AG04450 (cell line): Measurements from ENCODE around the gene PIK3R3. TPM values are rescaled to one million over a fixed set of nuclear protein-coding genes. Genes with fewer than 3 reads are reported as not detected.
"Not testable (repeated sequence)": the region's sequence is repeated elsewhere in the genome, so short reads cannot be mapped to it uniquely, and the experiment has no call there.

Experiments used
- CTCF ChIA-PET: fragments of 300-600, 350-600 bp; formaldehyde crosslinking; extraction: SDS; loops from one replicate; lab custom pipeline; 2022; ENCODE audit warnings: antibody characterized with exemption, inconsistent platforms; lab: Charles Lee
- POLR2A ChIA-PET: fragments of 350-600 bp; formaldehyde crosslinking; extraction: SDS; loops from one replicate; lab custom pipeline; 2021; ENCODE audit warnings: antibody characterized with exemption, inconsistent platforms; lab: Yijun Ruan, JAX
- DNase-seq: peaks from one replicate; pipeline ENCODE4 v3.0.0-alpha.2; 2011; ENCODE audit warnings: low read depth, low spot score
- H3K27ac ChIP-seq: one replicate; pipeline ENCODE4 v1.5.1; 2012; ENCODE audit warnings: low read depth, low read length, control low read depth
- H3K27me3 ChIP-seq: one replicate; pipeline ENCODE4 v1.6.0; 2012; ENCODE audit warnings: low read length; ENCODE audit not compliant: control insufficient read depth, insufficient read depth
- H3K4me3 ChIP-seq: 2 replicates; pipeline ENCODE4 v1.5.1; 2011; ENCODE audit warnings: mild to moderate bottlenecking, low read depth, low read length, control low read depth
- H3K9me3 ChIP-seq: 2 replicates; pipeline ENCODE4 v1.5.1; 2012; ENCODE audit warnings: low read length; ENCODE audit not compliant: control insufficient read depth, insufficient read depth
- CTCF ChIP-seq: IDR thresholded peaks from 2 replicates; pipeline ENCODE4 v1.5.1; 2011; ENCODE audit warnings: low read depth, low read length, control low read depth, inconsistent platforms
- polyA plus RNA-seq: library from polyadenylated mRNA; depleted of rRNA; stranded (reverse); fragments of >200 nt; gene quantifications from 2 replicates; pipeline ENCODE4 v1.2.3, GENCODE V29; 2011

The PIK3R3 gene
- polyA plus RNA-seq, 1 experiment: 14.5 TPM

GRCh38 chr1:46057781-46058180 lies 74.6 kb downstream of the PIK3R3 start:
- CTCF ChIA-PET: no interaction called here
- H3K4me3 ChIP-seq: no peak overlapping the region
- H3K27ac ChIP-seq: no peak overlapping the region
- no peak for DNase-seq
- POLR2A ChIA-PET: no interaction called here
- no peaks in the 10 kb centered on the region for H3K27me3 ChIP-seq
- H3K9me3 ChIP-seq: no peaks in the 10 kb centered on the region; the same call in 1 of the 2 replicates
- no peak for TF ChIP-seq CTCF

- CTCF ChIA-PET, DNase-seq, POLR2A ChIA-PET: not testable (repeated sequence)
Measured at GRCh38 chr1:46057215-46057614, 75.2 kb downstream of the PIK3R3 start.

GRCh38 chr1:46056325-46056724 lies 76.1 kb downstream of the PIK3R3 start:
- ChIA-PET POLR2A (no interaction called here), CTCF (no interaction called here)
- H3K27ac ChIP-seq: no peak overlapping the region
- no peak overlapping the region for H3K4me3 ChIP-seq
- DNase-seq: no peak
- no peaks in the 10 kb centered on the region for H3K27me3 ChIP-seq
- no peaks in the 10 kb centered on the region; the same call in 1 of the 2 replicates for H3K9me3 ChIP-seq
- no peak for TF ChIP-seq CTCF

More at GRCh38 chr1:46057215-46057614, 75.2 kb downstream of the PIK3R3 start:
- H3K9me3 ChIP-seq, H3K4me3 ChIP-seq, H3K27ac ChIP-seq, H3K27me3 ChIP-seq: not testable (repeated sequence)

GRCh38 chr1:46053734-46054133 lies 78.7 kb downstream of the PIK3R3 start:
- H3K9me3 ChIP-seq: no peaks in the 10 kb centered on the region; the same call in 1 of the 2 replicates
- TF ChIP-seq CTCF: no peak
- no peak overlapping the region for H3K27ac ChIP-seq
- CTCF ChIA-PET: interaction anchor here (0.6 to 1.9 kb wide), 3 partner anchors 18 to 159 kb away, joined by 4 to 6 read pairs (median 4); no protein-coding TSS in a partner anchor
- H3K27me3 ChIP-seq: no peaks in the 10 kb centered on the region
- POLR2A ChIA-PET: no interaction called here
- H3K4me3 ChIP-seq: no peak overlapping the region
- no peak for DNase-seq

- H3K4me3 ChIP-seq: no peak overlapping the region
- ChIA-PET CTCF (interaction anchor here (1.0 kb wide), 1 partner anchor 180 kb away, joined by 4 read pairs; no protein-coding TSS in a partner anchor), POLR2A (no interaction called here)
- DNase-seq: no peak
- no peaks in the 10 kb centered on the region for H3K9me3 ChIP-seq
- H3K27me3 ChIP-seq: no peaks in the 10 kb centered on the region
- no peak overlapping the region for H3K27ac ChIP-seq
- TF ChIP-seq CTCF: no peak
Measured at GRCh38 chr1:46044116-46044515, 88.3 kb downstream of the PIK3R3 start.
